ES-I3 (cell line): Measurements from ENCODE around the gene MYO1B.

Experiments
- H3K36me3 ChIP-seq: 2 replicates; pipeline ENCODE4 v1.6.1; 2013; ENCODE audit warnings: mild to moderate bottlenecking, low read length, control low read depth, moderate library complexity; ENCODE audit not compliant: insufficient read depth
- H3K4me1 ChIP-seq: 2 replicates; pipeline ENCODE4 v1.6.1; 2013; ENCODE audit warnings: mild to moderate bottlenecking, control low read depth, low read length; ENCODE audit not compliant: insufficient read depth
- H3K9ac ChIP-seq: 2 replicates; pipeline ENCODE4 v1.6.1; 2013; ENCODE audit warnings: low read depth, mild to moderate bottlenecking, low read length, moderate library complexity
- H3K9me3 ChIP-seq: 2 replicates; pipeline ENCODE4 v1.6.1; 2013; ENCODE audit warnings: mild to moderate bottlenecking, low read length, moderate library complexity; ENCODE audit not compliant: control insufficient read depth, insufficient read depth

MYO1B gene

DNA sequence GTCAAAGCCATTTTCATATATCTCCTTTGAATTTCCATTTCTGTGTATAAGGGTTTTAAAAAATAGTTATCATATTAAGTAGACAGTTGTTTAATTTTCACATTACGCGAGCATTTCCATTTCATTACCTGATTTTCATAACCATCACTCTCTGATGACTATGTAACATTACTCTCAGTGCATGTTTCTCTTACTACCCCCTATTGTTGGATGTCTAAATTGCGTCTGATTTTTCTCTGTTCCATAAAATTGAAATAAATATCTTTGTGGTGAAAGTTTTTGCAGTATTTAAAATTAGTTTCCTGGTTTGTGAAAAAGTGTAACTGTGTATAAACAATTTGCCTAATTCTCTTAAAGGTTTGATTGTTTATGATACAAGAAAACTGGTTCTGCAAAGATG is 123.8 kb downstream of the MYO1B start:
- H3K36me3 ChIP-seq = peaks cover 3% of the 10 kb centered on the region; the same call in 1 of the 2 replicates
- no peak overlapping the region for H3K9ac ChIP-seq
- H3K4me1 ChIP-seq = no peaks in the 10 kb centered on the region
- H3K9me3 ChIP-seq = no peaks in the 10 kb centered on the region

DNA sequence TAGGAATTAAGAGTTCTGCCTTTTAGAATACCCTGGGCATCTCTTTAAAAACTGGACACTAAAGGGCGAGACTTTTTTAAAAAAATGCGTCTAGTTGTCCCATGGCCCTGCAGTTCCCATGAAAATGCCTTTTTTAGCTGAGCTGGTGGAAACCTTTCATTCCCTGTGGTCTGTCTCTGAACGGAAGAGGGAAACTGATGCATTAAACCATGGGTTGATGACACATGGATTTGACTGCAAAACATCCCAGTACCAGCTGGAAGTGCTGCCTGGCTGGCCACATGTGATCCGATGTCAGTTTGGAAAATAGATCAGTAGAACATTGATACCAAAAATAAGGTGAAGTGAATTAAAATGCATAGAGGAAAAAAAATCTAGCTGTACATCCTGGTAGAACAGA is 129.2 kb downstream of the MYO1B start:
- Histone ChIP-seq H3K9ac (no peak overlapping the region), H3K36me3 (peaks cover 3% of the 10 kb centered on the region; the same call in 1 of the 2 replicates), H3K4me1 (peaks cover 17% of the 10 kb centered on the region), H3K9me3 (no peaks in the 10 kb centered on the region)

DNA sequence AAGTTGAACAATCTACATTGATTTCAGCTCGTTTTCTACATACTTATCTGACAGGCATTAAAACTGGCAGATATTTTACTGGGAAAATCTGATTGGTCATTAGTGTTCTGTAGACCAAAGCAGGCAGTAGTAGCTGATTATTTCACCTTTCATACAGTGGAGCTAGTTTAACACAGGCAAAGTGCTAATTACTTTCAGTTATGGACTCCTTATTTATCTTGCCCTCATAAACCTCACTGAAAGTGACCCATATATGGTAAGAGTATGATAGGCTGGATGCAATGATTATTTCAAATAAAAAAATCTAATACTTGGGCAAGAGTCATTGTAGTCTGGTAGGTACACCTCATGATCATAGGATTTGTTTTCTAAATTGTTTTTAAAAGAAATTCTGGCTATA is 129.7 kb downstream of the MYO1B start:
- Histone ChIP-seq H3K4me1 (peaks cover 17% of the 10 kb centered on the region), H3K36me3 (peaks cover 3% of the 10 kb centered on the region; the same call in 1 of the 2 replicates), H3K9ac (no peak overlapping the region), H3K9me3 (no peaks in the 10 kb centered on the region)

DNA sequence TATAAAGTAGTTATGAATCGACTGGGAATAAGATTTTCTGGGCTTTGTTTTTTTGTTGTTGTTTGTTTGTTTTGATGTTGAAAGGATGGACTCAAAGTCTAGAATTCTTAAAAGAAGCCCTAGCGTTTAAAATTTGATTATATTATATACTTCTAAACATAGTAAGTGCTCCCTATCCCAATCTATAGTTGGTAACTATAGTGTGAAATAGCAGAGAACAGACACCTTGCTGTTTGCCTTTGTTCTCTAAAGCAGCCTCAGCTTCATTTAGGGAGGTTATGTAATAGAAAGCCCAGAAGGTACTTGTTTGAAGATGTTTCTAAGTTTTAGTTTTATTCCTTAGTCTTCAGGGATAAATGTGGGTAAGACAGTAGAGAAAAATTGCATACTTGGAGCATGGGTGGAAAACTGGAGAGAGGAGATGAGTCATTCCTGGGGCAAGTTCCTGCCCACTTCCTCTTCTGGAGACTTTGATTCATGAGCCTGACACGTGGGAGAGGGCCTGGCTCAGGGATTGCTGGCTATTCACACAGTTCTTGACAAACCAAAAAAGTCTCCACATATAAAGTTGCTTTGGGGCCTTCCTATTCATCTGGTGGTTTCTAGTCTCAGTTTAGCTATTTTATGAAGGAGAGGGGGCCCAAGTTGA is 131.9 kb downstream of the MYO1B start:
- no peaks in the 10 kb centered on the region; the same call in 1 of the 2 replicates for H3K36me3 ChIP-seq
- no peak overlapping the region; the same call in 1 of the 2 replicates for H3K9ac ChIP-seq
- peaks cover 17% of the 10 kb centered on the region for H3K4me1 ChIP-seq
- H3K9me3 ChIP-seq = no peaks in the 10 kb centered on the region

DNA sequence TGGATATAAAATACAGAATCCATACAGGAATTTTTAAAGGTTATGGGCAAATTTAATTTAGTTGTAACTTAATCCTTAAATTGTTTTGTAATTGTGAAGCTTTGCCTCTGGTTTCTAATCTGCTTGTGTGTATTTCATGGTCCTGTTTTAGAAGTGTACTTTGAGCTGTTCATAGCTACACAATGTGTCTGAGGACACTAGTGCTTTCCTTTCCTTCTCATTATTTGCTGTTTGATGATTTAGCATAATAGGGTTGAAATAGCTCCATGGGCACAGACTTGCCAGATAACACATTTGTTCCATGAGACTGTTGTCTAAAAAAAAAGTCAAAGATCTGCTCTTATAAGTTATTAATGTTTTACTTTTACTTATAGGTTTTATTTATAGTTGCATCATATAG is 134.2 kb downstream of the MYO1B start:
- no peaks in the 10 kb centered on the region; the same call in 1 of the 2 replicates for H3K36me3 ChIP-seq
- peaks cover 17% of the 10 kb centered on the region for H3K4me1 ChIP-seq
- H3K9ac ChIP-seq = no peak overlapping the region
- no peaks in the 10 kb centered on the region for H3K9me3 ChIP-seq

DNA sequence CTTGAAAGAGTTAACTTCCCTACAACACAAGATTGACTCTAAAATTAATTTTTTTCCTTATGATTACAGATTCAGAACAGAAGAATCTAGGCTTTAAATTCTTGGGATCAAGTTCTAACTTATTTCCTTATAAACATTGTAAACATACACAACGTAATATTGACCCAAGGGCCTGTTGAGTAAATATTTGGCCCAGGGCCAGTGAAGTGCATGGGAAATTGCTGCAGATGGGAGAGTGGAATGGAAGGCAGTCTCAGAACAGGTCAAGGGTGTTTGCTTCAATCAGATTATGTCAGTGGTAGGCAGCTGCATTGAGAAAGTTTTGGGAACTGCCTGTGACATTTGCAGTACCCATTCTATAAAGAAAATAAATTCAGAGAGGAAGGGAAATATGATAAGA is 137.6 kb downstream of the MYO1B start:
- Histone ChIP-seq H3K9me3 (no peaks in the 10 kb centered on the region), H3K36me3 (no peaks in the 10 kb centered on the region; the same call in none of the 2 replicates), H3K9ac (no peak overlapping the region), H3K4me1 (peaks cover 3% of the 10 kb centered on the region; the same call in 1 of the 2 replicates)

DNA sequence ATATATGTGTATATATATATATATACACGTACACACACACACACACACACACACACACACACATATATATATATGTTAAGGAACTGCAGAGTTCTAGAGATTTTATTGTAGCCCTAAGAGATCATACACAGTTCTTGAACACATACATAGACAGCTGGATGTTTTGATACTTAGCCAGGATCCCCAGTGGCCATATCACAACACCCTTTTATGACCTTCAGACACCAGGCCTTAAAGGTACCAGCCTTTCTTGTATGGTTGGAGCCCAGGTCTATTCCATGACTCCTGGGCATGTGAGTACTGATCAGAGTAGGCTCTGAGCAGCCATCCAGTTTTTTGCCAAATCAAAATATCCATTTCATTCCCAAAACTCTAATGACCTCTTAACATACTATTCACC is 138.3 kb downstream of the MYO1B start:
- no peak overlapping the region for H3K9ac ChIP-seq
- H3K36me3 ChIP-seq = no peaks in the 10 kb centered on the region; the same call in none of the 2 replicates
- no peaks in the 10 kb centered on the region for H3K9me3 ChIP-seq
- H3K4me1 ChIP-seq = no peaks in the 10 kb centered on the region

DNA sequence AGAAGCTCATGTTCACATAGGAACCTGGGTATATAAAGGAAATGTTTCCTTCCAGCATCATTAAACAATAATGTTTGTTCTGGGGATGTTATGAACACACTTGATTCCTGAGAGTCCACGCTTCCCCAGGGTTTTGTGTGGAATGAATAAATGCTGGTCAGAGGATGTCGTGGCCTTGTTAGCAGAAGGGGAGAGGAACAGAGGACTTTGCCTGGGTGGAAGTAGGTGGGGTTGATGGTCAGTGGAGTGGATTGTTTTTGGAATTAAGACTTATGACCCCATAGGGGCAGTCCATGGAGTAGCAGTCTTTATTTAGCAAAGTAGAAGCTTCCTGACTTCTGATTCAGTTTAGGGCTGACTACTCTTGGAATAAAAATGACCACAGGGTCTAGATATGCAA is 139.6 kb downstream of the MYO1B start:
- Histone ChIP-seq H3K9me3 (no peaks in the 10 kb centered on the region), H3K4me1 (no peaks in the 10 kb centered on the region), H3K9ac (no peak overlapping the region), H3K36me3 (no peaks in the 10 kb centered on the region; the same call in 1 of the 2 replicates)

DNA sequence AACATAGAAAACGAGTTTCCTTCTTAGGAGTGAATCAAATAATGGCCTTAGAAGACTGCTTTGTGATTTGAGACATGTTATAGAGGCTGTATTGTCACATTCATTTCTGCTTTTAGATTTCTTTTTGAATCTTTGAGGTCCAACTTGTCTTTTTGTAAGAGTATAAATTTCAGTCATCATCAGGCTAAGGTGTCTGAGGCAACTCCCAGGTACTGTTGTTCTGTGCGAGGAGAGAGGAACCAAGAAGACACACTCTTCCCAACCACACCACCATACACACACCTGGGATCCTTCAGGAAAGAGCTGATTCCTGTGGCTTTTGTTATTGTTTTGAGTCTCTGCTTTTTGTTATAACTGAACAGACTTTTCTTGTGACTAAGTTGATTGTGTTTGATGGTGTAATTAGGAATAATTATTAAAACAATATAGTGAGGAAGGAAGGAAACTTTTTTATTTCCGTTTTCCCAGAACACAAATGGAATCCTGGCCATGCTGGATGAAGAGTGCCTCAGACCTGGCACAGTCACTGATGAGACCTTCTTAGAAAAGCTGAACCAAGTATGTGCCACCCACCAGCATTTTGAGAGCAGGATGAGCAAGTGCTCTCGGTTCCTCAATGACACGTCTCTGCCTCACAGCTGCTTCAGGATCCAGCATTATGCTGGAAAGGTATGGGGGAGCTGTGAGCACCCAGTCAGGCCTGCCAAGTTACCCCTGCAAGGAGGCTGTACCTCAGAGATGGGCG is 140.4 kb downstream of the MYO1B start:
- Histone ChIP-seq H3K9ac (no peak overlapping the region), H3K9me3 (no peaks in the 10 kb centered on the region), H3K4me1 (no peaks in the 10 kb centered on the region), H3K36me3 (no peaks in the 10 kb centered on the region; the same call in 1 of the 2 replicates)

DNA sequence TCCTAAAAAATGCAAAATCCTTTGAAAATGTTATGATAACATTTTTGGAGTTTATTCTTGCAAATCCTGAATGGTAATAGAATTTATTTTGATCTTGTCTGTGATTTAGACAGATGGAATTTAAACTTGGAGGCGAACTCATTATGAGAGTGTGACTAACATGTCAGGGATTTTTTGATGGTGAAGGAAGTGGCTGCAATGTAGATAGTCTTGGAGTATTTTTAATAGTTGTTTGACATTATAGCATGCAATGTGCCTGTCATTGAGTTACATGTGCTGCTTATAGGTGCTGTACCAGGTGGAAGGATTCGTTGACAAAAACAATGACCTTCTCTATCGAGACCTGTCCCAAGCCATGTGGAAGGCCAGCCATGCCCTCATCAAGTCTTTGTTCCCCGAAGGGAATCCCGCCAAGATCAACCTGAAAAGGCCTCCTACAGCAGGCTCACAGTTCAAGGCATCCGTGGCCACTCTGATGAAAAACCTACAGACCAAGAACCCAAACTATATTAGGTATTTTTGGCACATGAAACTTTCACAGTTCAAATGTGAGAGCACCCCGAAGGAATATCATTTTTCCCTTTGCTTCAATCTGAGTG is 141.8 kb downstream of the MYO1B start:
- Histone ChIP-seq H3K36me3 (peaks cover 3% of the 10 kb centered on the region), H3K9me3 (no peaks in the 10 kb centered on the region), H3K4me1 (no peaks in the 10 kb centered on the region), H3K9ac (no peak overlapping the region)

DNA sequence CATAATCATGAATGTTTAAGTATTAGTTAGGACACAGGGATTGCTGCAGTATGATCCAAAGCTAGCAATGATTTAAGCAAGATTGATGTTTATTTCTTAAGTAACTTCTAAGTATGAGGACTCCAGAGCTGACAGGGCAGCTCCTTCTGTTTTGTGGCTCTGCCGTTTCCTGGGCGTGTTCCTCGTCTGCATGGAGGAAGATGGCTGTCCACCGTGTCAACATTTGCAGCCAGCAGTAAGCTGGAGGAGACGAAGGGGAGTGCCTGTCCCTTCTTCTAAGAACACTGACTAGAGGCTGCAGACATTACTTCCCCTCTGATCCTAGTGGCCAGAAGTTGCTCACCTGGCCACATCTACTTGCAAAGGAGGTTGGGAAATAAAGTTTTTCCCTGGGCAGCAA is 144.1 kb downstream of the MYO1B start:
- Histone ChIP-seq H3K9ac (no peak overlapping the region), H3K4me1 (no peaks in the 10 kb centered on the region), H3K36me3 (peaks cover 6% of the 10 kb centered on the region), H3K9me3 (no peaks in the 10 kb centered on the region)

DNA sequence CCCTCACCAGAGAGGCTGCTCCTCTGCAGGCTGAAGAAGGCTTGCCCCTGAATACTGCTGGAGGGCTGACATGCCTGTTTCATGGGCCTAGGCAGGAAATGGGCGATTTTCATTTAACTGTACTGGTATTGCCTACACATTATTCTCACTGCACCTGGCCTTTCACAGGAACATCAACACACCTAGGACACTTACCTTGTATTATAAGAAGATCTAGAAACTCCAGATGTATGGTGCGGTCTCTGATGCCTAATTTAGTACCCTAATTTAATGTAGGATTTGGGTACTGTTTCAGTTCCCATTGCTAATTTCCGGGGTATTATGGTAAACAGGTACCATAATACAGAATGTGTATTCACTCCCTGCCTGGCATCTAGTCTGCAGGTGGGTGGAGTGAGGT is 146.0 kb downstream of the MYO1B start:
- H3K4me1 ChIP-seq = no peaks in the 10 kb centered on the region
- H3K9ac ChIP-seq = no peak overlapping the region
- peaks cover 7% of the 10 kb centered on the region; the same call in 1 of the 2 replicates for H3K36me3 ChIP-seq
- no peaks in the 10 kb centered on the region for H3K9me3 ChIP-seq

DNA sequence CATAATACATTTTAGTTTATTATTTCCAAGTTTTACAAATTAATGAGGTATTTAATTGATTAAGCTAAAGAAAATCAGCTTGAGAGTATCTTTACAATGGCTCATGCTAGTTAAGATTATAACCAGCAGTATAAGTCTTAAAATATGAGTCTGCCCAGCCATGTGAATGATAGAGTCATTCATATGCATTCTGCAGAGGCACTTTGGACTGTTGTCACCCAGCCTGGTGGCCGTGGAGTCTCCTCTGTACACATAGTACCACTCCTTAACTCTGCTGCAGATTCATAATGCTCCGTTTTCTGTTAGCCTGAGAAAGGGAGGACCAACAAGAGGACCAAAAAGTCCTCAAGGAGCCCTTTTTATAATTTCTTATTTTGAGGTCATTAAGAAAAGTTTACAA is 148.8 kb downstream of the MYO1B start:
- Histone ChIP-seq H3K4me1 (no peaks in the 10 kb centered on the region), H3K9ac (no peak overlapping the region), H3K36me3 (peaks cover 14% of the 10 kb centered on the region), H3K9me3 (no peaks in the 10 kb centered on the region; the same call in 1 of the 2 replicates)

DNA sequence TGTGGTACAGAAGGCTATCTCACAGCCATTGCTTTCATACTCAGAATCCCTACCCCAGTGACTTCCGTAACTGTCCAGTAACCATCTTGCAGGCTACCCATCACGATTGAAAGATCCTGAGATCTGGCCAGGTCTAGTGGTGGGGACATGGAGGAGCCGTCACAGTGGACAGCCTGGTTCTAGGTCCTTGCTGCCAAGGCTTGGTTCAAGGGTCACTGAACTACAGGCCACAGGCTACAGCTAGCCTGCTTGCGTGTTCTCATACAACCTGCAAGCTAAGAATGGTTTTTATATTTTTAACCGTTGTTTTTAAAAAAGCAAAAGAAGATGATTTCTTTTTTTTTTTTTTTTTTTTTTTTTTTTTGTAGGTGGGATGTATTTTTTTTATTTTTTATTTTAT is 151.6 kb downstream of the MYO1B start:
- Histone ChIP-seq H3K36me3 (peaks cover 11% of the 10 kb centered on the region), H3K9me3 (no peaks in the 10 kb centered on the region; the same call in none of the 2 replicates), H3K9ac (no peak overlapping the region), H3K4me1 (peaks cover 11% of the 10 kb centered on the region; the same call in 1 of the 2 replicates)
